Colonic mucosa (tissue), 4 donors: ENCODE results near the gene NOS1. TPM values are rescaled to one million over a fixed set of nuclear protein-coding genes. Genes with fewer than 3 reads are reported as not detected.

Experiments
- DNase-seq: peaks from one replicate; pipeline ENCODE4 v3.0.0-alpha.2; 2020
- H3K27ac ChIP-seq: fragments of 200-600 bp; one replicate; pipeline ENCODE4 v1.8.0; 2021
- H3K27me3 ChIP-seq: fragments of 200-600 bp; one replicate; pipeline ENCODE4 v1.8.0; 2021
- H3K36me3 ChIP-seq: fragments of 200-600 bp; one replicate; pipeline ENCODE4 v1.8.0; 2021
- H3K4me1 ChIP-seq: fragments of 200-600 bp; one replicate; pipeline ENCODE4 v1.8.0; 2021; ENCODE audit warnings: mild to moderate bottlenecking
- H3K4me3 ChIP-seq: fragments of 200-600 bp; one replicate; pipeline ENCODE4 v1.8.0; 2021
- H3K9ac ChIP-seq, 2 donors: one replicate each; pipeline ENCODE4 v1.7.0; 2013; ENCODE audit warnings: control low read depth in 2 of 2, low read depth in 2 of 2, low read length in 2 of 2
- H3K9me3 ChIP-seq: fragments of 200-600 bp; one replicate; pipeline ENCODE4 v1.8.0; 2021
- intact Hi-C: fragments of 100-400 bp; cut with DNase I; formaldehyde crosslinking; loops from one replicate; pipeline ENCODE4 v1.14.1; 2022
- total RNA-seq, 2 donors: library from RNA; stranded (reverse); fragmentation: NEBNext Ultra II Directional in 1 of 2; extraction: Animal tissue kit (Norgen Biotek cat#: 25700) in 1 of 2; gene quantifications; one replicate each; pipeline ENCODE4 v1.2.1, GENCODE V29; 2021
- TF ChIP-seq, protein P1 (sequence below): fragments of 200-600 bp; IDR thresholded peaks from one replicate; pipeline ENCODE4 v1.8.0; 2022; ENCODE audit warnings: antibody characterized with exemption, mild to moderate bottlenecking
- donor health status: healthy.
- donor health status: DM: no; HTN: no; CAD: no.
- donor health status: DM: no; HTN: no; CAD: no.

Gene NOS1
- total RNA-seq, 2 donors from 2014 or later, result 0.07 to 1.9 TPM

DNA sequence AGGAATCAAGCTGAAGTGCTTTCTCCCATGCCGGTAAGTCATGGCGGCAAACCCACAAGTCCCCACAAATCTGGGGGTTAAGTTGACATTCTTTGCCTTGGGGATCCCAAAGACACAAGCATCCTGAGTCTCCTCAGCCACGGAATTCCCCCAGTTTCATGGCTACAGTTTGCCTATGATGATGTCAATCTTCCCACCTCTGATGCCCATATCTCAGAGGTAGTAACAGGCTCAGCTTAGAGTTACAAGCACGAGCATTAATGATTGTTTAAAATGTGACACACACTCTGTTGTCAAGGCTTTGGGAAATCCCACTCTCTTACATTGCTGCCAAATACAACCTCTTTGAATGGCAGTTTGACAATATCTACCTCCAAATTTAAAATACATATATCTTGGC is 22.3 kb downstream of the NOS1 start:
- no peaks in the 10 kb centered on the region for H3K36me3 ChIP-seq
- TF ChIP-seq, protein P1, sequence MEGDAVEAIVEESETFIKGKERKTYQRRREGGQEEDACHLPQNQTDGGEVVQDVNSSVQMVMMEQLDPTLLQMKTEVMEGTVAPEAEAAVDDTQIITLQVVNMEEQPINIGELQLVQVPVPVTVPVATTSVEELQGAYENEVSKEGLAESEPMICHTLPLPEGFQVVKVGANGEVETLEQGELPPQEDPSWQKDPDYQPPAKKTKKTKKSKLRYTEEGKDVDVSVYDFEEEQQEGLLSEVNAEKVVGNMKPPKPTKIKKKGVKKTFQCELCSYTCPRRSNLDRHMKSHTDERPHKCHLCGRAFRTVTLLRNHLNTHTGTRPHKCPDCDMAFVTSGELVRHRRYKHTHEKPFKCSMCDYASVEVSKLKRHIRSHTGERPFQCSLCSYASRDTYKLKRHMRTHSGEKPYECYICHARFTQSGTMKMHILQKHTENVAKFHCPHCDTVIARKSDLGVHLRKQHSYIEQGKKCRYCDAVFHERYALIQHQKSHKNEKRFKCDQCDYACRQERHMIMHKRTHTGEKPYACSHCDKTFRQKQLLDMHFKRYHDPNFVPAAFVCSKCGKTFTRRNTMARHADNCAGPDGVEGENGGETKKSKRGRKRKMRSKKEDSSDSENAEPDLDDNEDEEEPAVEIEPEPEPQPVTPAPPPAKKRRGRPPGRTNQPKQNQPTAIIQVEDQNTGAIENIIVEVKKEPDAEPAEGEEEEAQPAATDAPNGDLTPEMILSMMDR, result no peak
- no peaks in the 10 kb centered on the region for H3K27me3 ChIP-seq
- H3K27ac ChIP-seq, result no peak overlapping the region
- H3K9me3 ChIP-seq, result no peaks in the 10 kb centered on the region
- H3K4me1 ChIP-seq, result no peaks in the 10 kb centered on the region
- intact Hi-C loops, result no loop called here
- DNase-seq, result no peak
- H3K4me3 ChIP-seq, result no peak overlapping the region
- H3K9ac ChIP-seq, result no peak overlapping the region

DNA sequence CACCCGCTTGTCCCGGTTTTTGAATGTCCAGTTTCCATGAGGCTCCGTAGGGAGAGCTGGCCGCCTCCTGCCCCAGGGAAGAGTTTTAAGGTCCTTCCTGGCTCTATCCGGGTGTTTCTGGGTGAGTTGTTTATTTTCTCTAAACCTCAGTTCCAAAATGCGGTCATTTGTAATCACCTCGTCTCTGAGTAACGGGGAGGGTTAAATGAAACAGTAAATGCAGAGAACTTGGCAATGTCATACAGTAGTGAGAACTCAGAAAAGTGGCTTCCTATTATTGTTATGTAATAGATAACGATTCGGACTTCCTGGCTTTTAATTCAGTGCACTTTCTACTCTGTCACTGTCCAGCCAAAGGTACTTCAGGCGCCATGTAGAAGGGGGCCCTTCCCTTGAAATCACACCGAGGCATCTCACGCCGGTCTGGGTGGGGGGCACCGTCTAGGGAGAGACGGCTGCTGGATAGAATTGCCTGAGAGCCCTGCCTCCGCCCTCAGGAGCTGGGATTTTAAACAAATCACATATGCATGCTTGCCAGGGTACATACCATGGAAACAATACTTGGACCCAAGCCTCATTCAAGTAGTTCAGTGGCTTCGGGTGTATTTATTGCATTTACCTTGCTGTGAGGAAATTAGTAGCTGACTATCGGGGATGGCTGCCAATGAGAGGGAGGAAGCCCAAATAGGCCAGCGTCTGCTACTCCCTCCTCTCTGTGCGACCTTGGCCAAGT is 26.4 kb downstream of the NOS1 start:
- Histone ChIP-seq H3K36me3 (no peaks in the 10 kb centered on the region), H3K27me3 (no peaks in the 10 kb centered on the region), H3K4me1 (no peaks in the 10 kb centered on the region), H3K9me3 (no peaks in the 10 kb centered on the region), H3K4me3 (no peak overlapping the region), H3K9ac (no peak overlapping the region), H3K27ac (no peak overlapping the region)
- no peak for DNase-seq
- intact Hi-C loops, result no loop called here
- TF ChIP-seq, protein P1, result no peak

DNA sequence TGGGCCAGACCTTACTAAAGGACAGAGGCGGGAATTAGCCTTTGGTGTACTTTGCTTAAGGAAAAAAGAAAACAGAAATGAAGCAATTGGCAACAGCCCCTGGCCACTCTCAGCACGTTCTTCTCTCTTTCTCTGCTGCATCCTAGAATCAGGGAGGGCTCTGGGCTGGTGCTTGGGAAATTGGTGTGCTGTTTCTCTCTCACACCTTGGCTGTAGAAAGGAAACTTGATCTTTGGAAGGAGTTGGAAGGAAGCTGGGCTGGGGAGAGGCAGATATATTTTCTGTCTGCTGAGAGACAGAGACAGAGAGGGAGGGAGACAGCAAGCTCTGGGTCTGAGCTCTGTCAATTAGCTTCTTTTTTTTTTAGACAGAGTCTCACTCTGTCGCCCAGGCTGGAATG is 27.4 kb downstream of the NOS1 start:
- TF ChIP-seq, protein P1, result no peak
- no peaks in the 10 kb centered on the region for H3K36me3 ChIP-seq
- H3K9me3 ChIP-seq, result no peaks in the 10 kb centered on the region
- no peak overlapping the region for H3K27ac ChIP-seq
- H3K4me3 ChIP-seq, result no peak overlapping the region
- no peak for DNase-seq
- intact Hi-C loops, result no loop called here
- no peaks in the 10 kb centered on the region for H3K27me3 ChIP-seq
- H3K4me1 ChIP-seq, result no peaks in the 10 kb centered on the region
- no peak overlapping the region for H3K9ac ChIP-seq

DNA sequence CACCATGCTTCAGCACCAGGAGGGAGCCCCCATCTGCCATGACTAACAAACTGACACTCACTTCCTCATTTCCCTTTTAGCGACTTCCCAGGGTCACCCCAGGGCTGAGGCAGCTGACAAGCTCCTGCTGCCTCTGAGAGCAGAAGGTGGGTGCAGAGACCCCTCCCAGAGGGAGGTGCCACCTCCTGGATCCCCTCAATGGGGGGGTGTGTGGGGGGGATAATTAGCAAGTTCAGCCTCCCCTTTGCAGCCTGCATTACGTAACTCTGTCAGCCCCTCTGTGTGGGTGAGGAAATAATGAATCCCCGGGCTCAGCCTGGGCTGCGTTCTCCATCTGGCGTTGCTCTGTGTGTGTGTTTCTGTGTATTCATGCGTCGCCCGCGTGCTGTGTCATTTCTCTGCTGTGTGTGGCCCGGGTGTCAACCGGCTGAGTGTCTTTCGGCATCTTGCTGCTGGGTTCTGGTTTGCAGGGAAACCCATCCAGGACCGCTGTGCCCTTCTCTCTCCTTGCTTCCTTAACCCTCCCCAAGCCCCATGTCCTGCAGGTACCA is 28.0 kb downstream of the NOS1 start:
- Histone ChIP-seq H3K9ac (no peak overlapping the region), H3K27ac (no peak overlapping the region), H3K27me3 (no peaks in the 10 kb centered on the region), H3K9me3 (no peaks in the 10 kb centered on the region), H3K4me3 (no peak overlapping the region), H3K4me1 (no peaks in the 10 kb centered on the region), H3K36me3 (no peaks in the 10 kb centered on the region)
- intact Hi-C loops, result no loop called here
- DNase-seq, result no peak
- TF ChIP-seq, protein P1, result no peak

DNA sequence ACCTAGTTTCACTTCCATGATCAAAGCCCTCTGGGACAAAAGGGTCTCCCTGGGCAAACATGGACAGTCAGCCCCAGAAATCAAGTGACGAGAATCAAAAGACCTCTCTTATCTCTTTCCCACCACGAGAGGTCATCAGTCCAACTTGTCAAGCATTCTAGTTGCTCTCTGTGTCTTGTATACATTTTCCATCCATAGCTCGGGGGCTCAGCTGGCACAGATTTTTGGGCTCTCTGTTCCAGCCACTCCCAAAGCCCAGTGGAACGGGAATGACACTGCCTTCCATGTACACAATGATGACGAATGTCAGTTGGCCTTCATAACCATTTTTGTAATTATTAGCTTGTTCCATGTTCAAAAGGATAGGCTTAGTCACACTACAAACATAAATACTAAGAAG is 29.7 kb downstream of the NOS1 start:
- intact Hi-C loops, result no loop called here
- Histone ChIP-seq H3K9ac (no peak overlapping the region), H3K4me3 (no peak overlapping the region), H3K27me3 (no peaks in the 10 kb centered on the region), H3K27ac (no peak overlapping the region), H3K36me3 (no peaks in the 10 kb centered on the region), H3K4me1 (no peaks in the 10 kb centered on the region), H3K9me3 (no peaks in the 10 kb centered on the region)
- no peak for DNase-seq
- TF ChIP-seq, protein P1, result no peak
